OCI-LY3 (cell line): ENCODE data around the gene NUCKS1.

Source experiments
- H2AFZ ChIP-seq: fragments of 200-600, 300-600 bp; shearing (Covaris generic); 2 replicates; pipeline ENCODE4 v1.6.0; 2014; ENCODE audit warnings: antibody characterized with exemption, low read depth, low read length
- H3K27ac ChIP-seq: fragments of 200-600, 300-600 bp; sonication (generic); 2 replicates; pipeline ENCODE4 v1.5.1; 2014; ENCODE audit warnings: mild to moderate bottlenecking, low read length, moderate library complexity, mixed read lengths
- H3K27me3 ChIP-seq: fragments of 200-600, 300-600 bp; sonication (generic); 2 replicates; pipeline ENCODE4 v1.6.1; 2014; ENCODE audit warnings: low read depth, low read length, mixed read lengths
- H3K36me3 ChIP-seq: fragments of 200-600, 300-600 bp; sonication (generic); replicated peaks from 2 replicates; pipeline ENCODE3; 2014; ENCODE audit warnings: low read depth, low read length, mixed read lengths
- H3K4me1 ChIP-seq: fragments of 300-600, 200-600 bp; sonication (generic); 2 replicates; pipeline ENCODE4 v1.6.1; 2014; ENCODE audit warnings: low read length, mixed read lengths
- H3K4me2 ChIP-seq: fragments of 200-600, 300-600 bp; sonication (generic); 2 replicates; pipeline ENCODE4 v1.6.1; 2014; ENCODE audit warnings: low read length, mixed read lengths
- H3K4me3 ChIP-seq: fragments of 300-600, 200-600 bp; sonication (generic); 2 replicates; pipeline ENCODE4 v1.5.1; 2014; ENCODE audit warnings: antibody characterized with exemption, mild to moderate bottlenecking, low read length, moderate library complexity
- H3K79me2 ChIP-seq: fragments of 300-600, 200-600 bp; shearing (Covaris generic); 2 replicates; pipeline ENCODE4 v1.6.1; 2014; ENCODE audit warnings: mild to moderate bottlenecking, low read length, mixed read lengths
- H3K9ac ChIP-seq: fragments of 300-600, 200-600 bp; shearing (Covaris generic); 2 replicates; pipeline ENCODE4 v1.6.0; 2014; ENCODE audit warnings: mild to moderate bottlenecking, low read length, moderate library complexity
- H3K9me3 ChIP-seq: fragments of 200-600, 300-600 bp; shearing (Covaris generic); 2 replicates; pipeline ENCODE4 v1.6.1; 2014; ENCODE audit warnings: low read length, mixed read lengths; ENCODE audit not compliant: insufficient read depth
- H4K20me1 ChIP-seq: fragments of 200-600, 300-600 bp; sonication (generic); 2 replicates; pipeline ENCODE4 v1.6.1; 2016; ENCODE audit warnings: low read length, mixed read lengths; ENCODE audit not compliant: insufficient read depth
- EZH2phosphoT487 ChIP-seq: fragments of 200-600 bp; shearing (Covaris generic); IDR thresholded peaks from 2 replicates; pipeline ENCODE4 v1.6.1; 2018; ENCODE audit warnings: antibody characterized with exemption, mixed run types, low read depth
- TF ChIP-seq, protein P1 (sequence below): fragments of 200-600, 300-600 bp; sonication (generic); IDR thresholded peaks from 2 replicates; pipeline ENCODE4 v1.5.1; 2014; ENCODE audit warnings: antibody characterized with exemption, low read length, low read depth

The NUCKS1 gene

GRCh38 chr1:205710201-205711062 lies 39.5 kb downstream of the NUCKS1 start:
- Histone ChIP-seq H4K20me1 (peaks cover 7% of the 10 kb centered on the region), H3K27ac (no peak overlapping the region), H3K79me2 (peaks cover 3% of the 10 kb centered on the region; the same call in 1 of the 2 replicates), H3K4me2 (no peak overlapping the region), H3K4me3 (no peak overlapping the region), H3K4me1 (peaks cover 16% of the 10 kb centered on the region), H3K9me3 (no peaks in the 10 kb centered on the region), H3K36me3 (peaks cover 74% of the 10 kb centered on the region), H3K27me3 (no peaks in the 10 kb centered on the region), H2AFZ (no peak overlapping the region), H3K9ac (no peak overlapping the region)
- no peak for TF ChIP-seq EZH2phosphoT487
- TF ChIP-seq, protein P1, sequence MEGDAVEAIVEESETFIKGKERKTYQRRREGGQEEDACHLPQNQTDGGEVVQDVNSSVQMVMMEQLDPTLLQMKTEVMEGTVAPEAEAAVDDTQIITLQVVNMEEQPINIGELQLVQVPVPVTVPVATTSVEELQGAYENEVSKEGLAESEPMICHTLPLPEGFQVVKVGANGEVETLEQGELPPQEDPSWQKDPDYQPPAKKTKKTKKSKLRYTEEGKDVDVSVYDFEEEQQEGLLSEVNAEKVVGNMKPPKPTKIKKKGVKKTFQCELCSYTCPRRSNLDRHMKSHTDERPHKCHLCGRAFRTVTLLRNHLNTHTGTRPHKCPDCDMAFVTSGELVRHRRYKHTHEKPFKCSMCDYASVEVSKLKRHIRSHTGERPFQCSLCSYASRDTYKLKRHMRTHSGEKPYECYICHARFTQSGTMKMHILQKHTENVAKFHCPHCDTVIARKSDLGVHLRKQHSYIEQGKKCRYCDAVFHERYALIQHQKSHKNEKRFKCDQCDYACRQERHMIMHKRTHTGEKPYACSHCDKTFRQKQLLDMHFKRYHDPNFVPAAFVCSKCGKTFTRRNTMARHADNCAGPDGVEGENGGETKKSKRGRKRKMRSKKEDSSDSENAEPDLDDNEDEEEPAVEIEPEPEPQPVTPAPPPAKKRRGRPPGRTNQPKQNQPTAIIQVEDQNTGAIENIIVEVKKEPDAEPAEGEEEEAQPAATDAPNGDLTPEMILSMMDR: no peak

- Histone ChIP-seq H4K20me1 (peaks cover 15% of the 10 kb centered on the region), H3K9ac (no peak overlapping the region), H2AFZ (no peak overlapping the region), H3K4me3 (no peak overlapping the region), H3K9me3 (no peaks in the 10 kb centered on the region), H3K27ac (no peak overlapping the region), H3K36me3 (peaks cover 74% of the 10 kb centered on the region), H3K27me3 (no peaks in the 10 kb centered on the region), H3K79me2 (peaks cover 5% of the 10 kb centered on the region; the same call in 1 of the 2 replicates), H3K4me2 (no peak overlapping the region), H3K4me1 (peaks cover 24% of the 10 kb centered on the region)
- no peak for TF ChIP-seq EZH2phosphoT487
- TF ChIP-seq, protein P1: no peak
These were observed 40.3 kb downstream of the NUCKS1 start for GRCh38 chr1:205709640-205710039.

- Histone ChIP-seq H3K27ac (no peak overlapping the region), H3K36me3 (peaks cover 74% of the 10 kb centered on the region), H4K20me1 (peaks cover 22% of the 10 kb centered on the region), H3K79me2 (peaks cover 7% of the 10 kb centered on the region; the same call in 1 of the 2 replicates), H2AFZ (no peak overlapping the region), H3K9me3 (no peaks in the 10 kb centered on the region), H3K4me3 (no peak overlapping the region), H3K9ac (no peak overlapping the region), H3K4me1 (peaks cover 28% of the 10 kb centered on the region), H3K4me2 (no peak overlapping the region), H3K27me3 (no peaks in the 10 kb centered on the region)
- TF ChIP-seq EZH2phosphoT487: no peak
- TF ChIP-seq, protein P1: no peak
These were observed 41.0 kb downstream of the NUCKS1 start for GRCh38 chr1:205709059-205709398.

DNA sequence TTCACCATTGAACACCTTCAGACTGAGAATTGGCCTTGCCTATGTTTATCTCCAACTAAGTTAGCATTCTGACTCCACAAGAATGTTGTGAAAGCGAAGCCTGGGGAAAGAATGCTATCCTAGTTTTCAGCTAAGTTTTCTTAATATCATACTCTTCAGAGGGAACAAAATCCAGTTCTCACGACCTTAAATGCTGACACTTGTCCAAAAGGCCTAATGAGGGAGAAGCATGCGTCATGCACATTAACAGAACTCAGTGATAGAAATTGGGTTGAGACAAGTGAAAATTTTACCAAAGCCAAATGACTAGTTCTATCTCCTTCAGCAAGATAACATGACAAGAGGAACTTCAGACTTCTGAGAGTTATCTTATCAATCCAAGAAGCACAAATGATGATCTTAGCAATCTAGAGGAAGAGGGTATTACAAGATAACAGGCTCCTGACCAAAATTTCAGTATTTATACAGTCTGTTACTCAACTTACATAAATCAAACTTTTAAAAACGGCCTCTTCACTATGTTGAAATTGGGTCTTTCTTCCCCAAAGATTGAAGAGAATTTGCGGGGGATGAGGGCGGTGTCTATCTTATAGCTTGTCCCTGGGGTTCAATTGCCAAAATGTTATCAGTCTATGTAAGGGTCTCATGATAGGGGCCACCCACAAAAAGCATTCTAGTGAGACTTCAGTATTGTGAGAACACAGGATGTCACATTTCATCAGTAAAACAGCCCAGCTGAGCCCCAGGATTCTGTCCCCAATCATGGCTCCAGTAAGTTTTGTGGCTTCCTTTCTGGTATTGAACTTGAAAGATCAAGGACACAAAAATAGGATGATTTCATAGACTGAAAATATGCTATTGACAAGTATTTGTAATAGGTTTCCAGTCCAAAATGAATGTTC lies 43.1 kb downstream of the NUCKS1 start:
- TF ChIP-seq, protein P1: no peak
- Histone ChIP-seq H3K36me3 (peaks cover 79% of the 10 kb centered on the region), H3K4me2 (no peak overlapping the region), H4K20me1 (peaks cover 24% of the 10 kb centered on the region), H3K9me3 (no peaks in the 10 kb centered on the region), H3K27me3 (no peaks in the 10 kb centered on the region), H3K9ac (no peak overlapping the region), H3K4me1 (peaks cover 28% of the 10 kb centered on the region), H3K79me2 (peaks cover 7% of the 10 kb centered on the region; the same call in 1 of the 2 replicates), H2AFZ (no peak overlapping the region), H3K4me3 (no peak overlapping the region), H3K27ac (no peak overlapping the region)
